Tibial artery (tissue), 4 donors: ENCODE measurements around the gene CWH43.
"Not testable (repeated sequence)": the region's sequence is repeated elsewhere in the genome, so short reads cannot be mapped to it uniquely, and the experiment has no call there.

Experiments
- DNase-seq, 2 donors: peaks; one replicate each; pipeline ENCODE4 v3.0.0-alpha.2; 2019
- H3K27ac ChIP-seq, 2 donors: fragments of 200-600 bp; sonication (generic) in 1 of 2; 1 replicate in 1 of 2; 2 replicates in 1 of 2; pipeline ENCODE4 v1.5.1; 2018 to 2019; ENCODE audit warnings: mild to moderate bottlenecking in 1 of 2
- H3K27me3 ChIP-seq, 2 donors: fragments of 200-600 bp; sonication (generic) in 1 of 2; one replicate each; pipeline versions ENCODE4 v1.5.1 to v1.6.0; 2016 to 2019
- H3K36me3 ChIP-seq, 3 donors: fragments of 200-600 bp; sonication (generic) in 2 of 3; one replicate each; pipeline ENCODE4 v1.5.1; 2016 to 2019; ENCODE audit warnings: mild to moderate bottlenecking in 2 of 3
- H3K4me1 ChIP-seq, 4 donors: fragments of 200-600 bp; sonication (generic) in 2 of 4; 1 replicate in 3 of 4; 2 replicates in 1 of 4; pipeline ENCODE4 v1.5.1; 2016 to 2019
- H3K4me3 ChIP-seq, 2 donors: fragments of 200-600 bp; sonication (generic) in 1 of 2; 1 replicate in 1 of 2; 2 replicates in 1 of 2; pipeline ENCODE4 v1.5.1; 2018 to 2019; ENCODE audit warnings: mild to moderate bottlenecking in 2 of 2
- H3K9me3 ChIP-seq, 3 donors: fragments of 200-600 bp; sonication (generic) in 1 of 3; one replicate each; pipeline ENCODE4 v1.5.1; 2016 to 2019
- intact Hi-C: fragments of 100-400 bp; cut with DNase I; formaldehyde crosslinking; loops from one replicate; pipeline ENCODE4 v1.15.0; 2023; ENCODE audit warnings: low total_unique reads

The CWH43 gene

GRCh38 chr4:49102344-49102898 lies 116.3 kb downstream of the CWH43 start:
- not testable (repeated sequence) for H3K4me1 ChIP-seq, H3K27ac ChIP-seq, H3K27me3 ChIP-seq, H3K4me3 ChIP-seq, H3K36me3 ChIP-seq, DNase-seq
- peaks cover 12 to 43% (median 32%) of the 10 kb centered on the region in 3 donors for H3K9me3 ChIP-seq
- intact Hi-C loops, result loop anchor here (2.0 kb wide), 1 partner anchor 18 kb away; no protein-coding TSS in a partner anchor

GRCh38 chr4:49103436-49104136 lies 117.5 kb downstream of the CWH43 start:
- H3K36me3 ChIP-seq, H3K27me3 ChIP-seq, H3K4me1 ChIP-seq, H3K4me3 ChIP-seq, H3K27ac ChIP-seq, DNase-seq: not testable (repeated sequence)
- H3K9me3 ChIP-seq, result peaks cover 12 to 45% (median 30%) of the 10 kb centered on the region in 3 donors
- intact Hi-C loops, result loop anchor here (2.0 kb wide), 1 partner anchor 17 kb away; no protein-coding TSS in a partner anchor

- H3K27ac ChIP-seq, intact Hi-C loops, H3K36me3 ChIP-seq, H3K27me3 ChIP-seq, H3K4me1 ChIP-seq, DNase-seq, H3K4me3 ChIP-seq: not testable (repeated sequence)
- peaks cover 13 to 38% (median 29%) of the 10 kb centered on the region in 3 donors for H3K9me3 ChIP-seq
Observed at GRCh38 chr4:49104231-49104930, 118.3 kb downstream of the CWH43 start.

DNA sequence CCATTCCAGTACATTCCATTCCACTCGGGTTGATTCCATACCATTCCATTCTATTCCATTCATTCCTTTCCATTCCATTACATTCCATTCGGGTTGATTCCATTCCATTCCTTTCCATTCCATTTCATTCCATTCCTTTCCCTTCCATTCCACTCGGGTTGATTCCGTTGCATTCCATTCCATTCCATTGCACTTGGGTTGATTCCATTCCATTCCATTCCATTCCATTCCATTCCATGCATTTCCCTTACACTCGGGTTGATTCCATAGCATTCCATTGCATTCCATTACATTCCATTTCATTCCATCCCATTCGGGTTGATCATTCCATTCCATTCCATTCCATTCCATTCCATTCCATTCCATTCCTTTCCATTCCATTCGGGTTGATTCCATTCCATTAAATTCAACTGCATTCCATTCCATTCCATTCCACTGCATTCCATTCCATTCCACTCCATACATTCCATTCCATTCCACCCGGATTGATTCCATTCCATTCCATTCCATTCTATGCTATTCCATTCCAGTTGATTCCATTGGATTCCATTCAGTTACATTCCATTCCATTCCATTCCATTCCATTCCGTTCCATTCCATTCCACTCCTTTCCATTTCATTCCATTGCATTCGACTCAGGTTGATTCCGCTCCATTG lies 119.3 kb downstream of the CWH43 start:
- H3K36me3 ChIP-seq, DNase-seq, H3K27me3 ChIP-seq, H3K27ac ChIP-seq, H3K4me1 ChIP-seq, intact Hi-C loops, H3K4me3 ChIP-seq: not testable (repeated sequence)
- H3K9me3 ChIP-seq, result peaks cover 9 to 35% (median 32%) of the 10 kb centered on the region in 3 donors

DNA sequence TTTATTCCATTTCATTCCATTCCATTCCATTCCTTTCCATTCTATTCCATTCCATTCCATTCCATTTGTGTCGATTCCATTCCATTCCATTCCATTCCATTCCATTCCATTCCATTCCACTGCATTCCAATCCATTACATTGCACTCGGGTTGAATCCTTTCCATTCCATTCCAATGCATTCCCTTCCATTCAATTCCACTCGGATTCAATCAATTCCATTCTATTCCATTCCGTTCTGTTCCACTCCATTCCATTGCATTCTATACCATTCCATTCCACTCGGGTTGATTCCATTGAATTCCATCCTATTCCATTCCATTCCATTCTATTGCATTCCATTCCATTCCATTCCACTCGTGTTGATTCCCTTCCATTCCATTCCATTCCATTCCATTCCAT lies 121.2 kb downstream of the CWH43 start:
- H3K36me3 ChIP-seq, H3K27me3 ChIP-seq, H3K4me1 ChIP-seq, H3K27ac ChIP-seq, intact Hi-C loops, H3K4me3 ChIP-seq, DNase-seq: not testable (repeated sequence)
- peaks cover 9 to 35% (median 32%) of the 10 kb centered on the region in 3 donors for H3K9me3 ChIP-seq

DNA sequence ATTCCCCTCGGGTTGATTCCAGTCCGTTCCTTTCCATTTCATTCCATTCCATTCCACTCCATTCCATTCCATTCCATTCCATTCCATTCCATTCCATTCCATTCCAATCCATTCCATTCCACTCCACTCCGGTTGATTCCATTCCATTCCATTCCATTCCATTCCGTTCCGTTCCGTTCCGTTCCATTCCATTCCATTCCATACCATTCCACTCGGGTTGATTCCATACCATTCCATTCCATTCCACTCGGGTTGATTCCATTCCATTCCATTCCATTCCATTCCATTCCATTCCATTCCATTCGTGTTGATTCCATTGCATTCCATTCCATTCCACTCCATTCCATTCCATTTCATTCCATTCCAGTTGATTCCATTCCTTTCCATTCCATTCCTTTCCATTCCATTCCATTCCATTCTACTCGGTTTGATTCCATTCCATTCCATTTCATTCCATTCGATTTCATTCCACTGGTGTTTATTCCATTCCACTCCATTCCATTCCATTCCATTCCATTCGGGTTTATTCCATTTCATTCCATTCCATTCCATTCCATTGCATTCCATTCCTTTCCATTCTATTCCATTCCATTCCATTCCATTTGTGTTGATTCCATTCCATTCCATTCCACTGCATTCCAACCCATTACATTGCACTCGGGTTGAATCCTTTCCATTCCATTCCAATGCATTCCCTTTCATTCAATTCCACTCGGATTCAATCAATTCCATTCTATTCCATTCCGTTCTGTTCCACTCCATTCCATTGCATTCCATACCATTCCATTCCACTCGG lies 122.3 kb downstream of the CWH43 start:
- H3K4me1 ChIP-seq, DNase-seq, intact Hi-C loops, H3K27me3 ChIP-seq, H3K27ac ChIP-seq, H3K4me3 ChIP-seq, H3K36me3 ChIP-seq: not testable (repeated sequence)
- peaks cover 9 to 34% (median 32%) of the 10 kb centered on the region in 3 donors for H3K9me3 ChIP-seq

GRCh38 chr4:49109567-49110166 lies 123.6 kb downstream of the CWH43 start:
- intact Hi-C loops, H3K4me3 ChIP-seq, H3K4me1 ChIP-seq, H3K27ac ChIP-seq, H3K36me3 ChIP-seq, DNase-seq, H3K27me3 ChIP-seq: not testable (repeated sequence)
- H3K9me3 ChIP-seq, result peaks cover 9 to 34% (median 25%) of the 10 kb centered on the region in 3 donors

- H3K4me3 ChIP-seq, H3K36me3 ChIP-seq, H3K4me1 ChIP-seq, H3K27me3 ChIP-seq, H3K27ac ChIP-seq, DNase-seq, intact Hi-C loops: not testable (repeated sequence)
- peaks cover 3 to 34% (median 25%) of the 10 kb centered on the region in 3 donors for H3K9me3 ChIP-seq
Observed at GRCh38 chr4:49110579-49110978, 124.5 kb downstream of the CWH43 start.
